ENCODE data around the gene HYLS1.

Gene HYLS1

DNA sequence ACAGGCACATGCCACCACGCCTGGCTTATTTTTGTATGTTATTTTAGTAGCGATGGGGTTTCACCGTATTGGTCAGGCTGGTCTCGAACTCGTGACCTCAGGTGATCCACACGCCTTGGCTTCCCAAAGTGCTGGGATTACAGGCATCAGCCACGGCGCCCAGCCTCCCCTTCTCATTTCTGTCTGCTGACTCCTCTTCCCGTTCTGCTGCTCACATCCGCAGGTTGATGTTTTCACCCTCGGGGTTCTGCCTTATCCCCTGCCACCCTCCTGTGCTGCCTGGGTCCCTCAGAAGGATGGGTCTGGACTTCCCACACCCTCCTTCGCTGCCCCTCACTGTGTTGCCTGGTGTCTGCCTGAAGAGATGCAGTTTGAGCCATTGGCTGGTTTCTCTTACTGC lies 39.2 kb downstream of the HYLS1 start:
- no peak overlapping the region for H3K27ac ChIP-seq
- TF ChIP-seq ZFX (IDR thresholded peaks at IDR 0.05; ENCODE audit: borderline replicate concordance): no peak
- TF ChIP-seq, protein P1, sequence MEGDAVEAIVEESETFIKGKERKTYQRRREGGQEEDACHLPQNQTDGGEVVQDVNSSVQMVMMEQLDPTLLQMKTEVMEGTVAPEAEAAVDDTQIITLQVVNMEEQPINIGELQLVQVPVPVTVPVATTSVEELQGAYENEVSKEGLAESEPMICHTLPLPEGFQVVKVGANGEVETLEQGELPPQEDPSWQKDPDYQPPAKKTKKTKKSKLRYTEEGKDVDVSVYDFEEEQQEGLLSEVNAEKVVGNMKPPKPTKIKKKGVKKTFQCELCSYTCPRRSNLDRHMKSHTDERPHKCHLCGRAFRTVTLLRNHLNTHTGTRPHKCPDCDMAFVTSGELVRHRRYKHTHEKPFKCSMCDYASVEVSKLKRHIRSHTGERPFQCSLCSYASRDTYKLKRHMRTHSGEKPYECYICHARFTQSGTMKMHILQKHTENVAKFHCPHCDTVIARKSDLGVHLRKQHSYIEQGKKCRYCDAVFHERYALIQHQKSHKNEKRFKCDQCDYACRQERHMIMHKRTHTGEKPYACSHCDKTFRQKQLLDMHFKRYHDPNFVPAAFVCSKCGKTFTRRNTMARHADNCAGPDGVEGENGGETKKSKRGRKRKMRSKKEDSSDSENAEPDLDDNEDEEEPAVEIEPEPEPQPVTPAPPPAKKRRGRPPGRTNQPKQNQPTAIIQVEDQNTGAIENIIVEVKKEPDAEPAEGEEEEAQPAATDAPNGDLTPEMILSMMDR (IDR thresholded peaks at IDR 0.05): no peak

DNA sequence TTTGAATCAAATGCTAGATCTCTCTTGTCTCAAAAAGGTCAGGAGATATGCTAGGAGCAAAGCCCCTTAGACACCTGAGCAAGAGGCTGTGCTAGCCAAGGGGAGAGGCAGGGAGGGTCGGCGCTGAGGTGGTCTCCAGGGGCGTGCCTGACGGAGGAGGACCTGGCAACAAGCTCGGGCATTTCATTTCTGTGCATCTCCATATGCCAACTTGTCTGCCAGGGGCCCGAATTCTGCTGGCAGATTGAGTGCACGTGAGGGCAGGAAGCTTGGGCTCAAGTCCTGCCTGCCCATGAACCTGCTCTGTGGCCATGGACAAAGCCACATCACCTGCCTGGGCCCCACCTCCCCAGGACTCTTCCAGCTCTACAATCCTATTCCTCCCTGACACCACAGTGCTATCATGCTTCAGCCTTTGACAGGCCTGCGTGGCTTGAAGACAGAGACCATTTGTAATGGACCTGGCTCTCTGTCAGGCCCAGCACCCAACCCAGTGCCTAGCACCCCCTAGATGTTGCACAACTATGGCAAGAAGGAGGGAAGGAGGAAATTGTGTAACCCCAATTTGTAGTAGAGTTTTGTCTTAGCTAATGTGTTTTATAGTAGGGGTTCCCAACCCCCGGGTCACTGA lies 42.1 kb downstream of the HYLS1 start:
- no peak overlapping the region for H3K27ac ChIP-seq
- TF ChIP-seq ZFX (IDR thresholded peaks at IDR 0.05; ENCODE audit: borderline replicate concordance): no peak
- TF ChIP-seq, protein P1 (IDR thresholded peaks at IDR 0.05): no peak

DNA sequence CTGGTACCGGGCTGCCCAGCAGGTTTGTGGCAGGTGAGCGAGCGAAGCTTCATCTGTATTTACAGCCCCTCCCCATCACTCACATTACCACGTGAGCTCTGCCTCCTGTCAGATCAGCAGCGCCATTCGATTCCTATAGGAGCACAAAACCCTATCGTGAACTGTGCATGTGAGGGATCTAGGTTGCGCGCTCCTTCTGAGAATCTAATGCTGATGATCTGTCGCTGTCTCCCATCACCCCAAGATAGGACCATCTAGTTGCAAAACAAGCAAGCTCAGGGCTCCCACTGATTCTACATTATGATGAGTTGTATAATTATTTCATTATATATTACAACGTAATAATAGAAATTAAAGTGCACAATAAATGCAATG lies 42.6 kb downstream of the HYLS1 start:
- TF ChIP-seq, protein P1 (IDR thresholded peaks at IDR 0.05): no peak
- TF ChIP-seq ZFX (IDR thresholded peaks at IDR 0.05; ENCODE audit: borderline replicate concordance): no peak
- no peak overlapping the region for H3K27ac ChIP-seq

DNA sequence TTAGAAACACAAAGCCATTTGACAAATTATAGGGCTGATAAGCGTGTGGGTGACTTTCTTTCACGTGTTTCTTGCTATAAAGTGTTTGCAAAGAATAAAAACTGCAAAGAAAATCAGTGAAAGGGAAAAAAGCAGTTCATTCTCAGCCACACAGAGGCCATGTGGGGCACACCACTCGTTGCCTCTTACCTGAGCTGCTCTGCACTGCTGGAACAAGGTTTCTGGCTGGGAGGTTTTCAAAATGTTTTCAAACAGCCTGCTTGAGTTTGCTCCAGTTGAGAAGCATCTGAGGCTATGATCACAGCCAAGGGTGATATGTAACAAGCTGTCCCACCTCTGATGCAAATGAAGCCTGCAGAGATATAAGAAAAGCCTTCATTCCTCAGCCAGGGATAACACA lies 43.6 kb downstream of the HYLS1 start:
- H3K27ac ChIP-seq: no peak overlapping the region
- TF ChIP-seq ZFX (IDR thresholded peaks at IDR 0.05; ENCODE audit: borderline replicate concordance): no peak
- TF ChIP-seq, protein P1 (IDR thresholded peaks at IDR 0.05): no peak

DNA sequence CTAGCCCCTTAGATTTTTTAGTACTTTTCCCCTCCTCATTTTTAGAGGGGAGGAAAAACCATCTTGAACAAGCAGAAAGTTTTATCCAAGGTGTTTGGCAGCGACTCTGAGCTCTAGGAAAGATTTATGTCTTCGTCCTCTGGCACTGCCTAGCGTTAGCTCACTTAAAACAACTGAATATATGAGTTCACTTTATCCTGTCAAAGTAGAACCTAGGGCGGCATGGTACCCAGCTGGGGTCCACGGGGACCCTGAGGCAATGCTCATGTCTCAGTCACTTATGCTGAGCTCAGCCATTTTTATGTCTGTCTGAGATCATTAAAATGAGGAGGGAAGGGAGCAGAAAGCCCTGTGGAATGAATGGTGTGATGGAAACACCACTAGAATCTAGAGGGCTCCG lies 44.2 kb downstream of the HYLS1 start:
- H3K27ac ChIP-seq: no peak overlapping the region
- TF ChIP-seq, protein P1 (IDR thresholded peaks at IDR 0.05): no peak
- no peak for TF ChIP-seq ZFX (IDR thresholded peaks at IDR 0.05; ENCODE audit: borderline replicate concordance)

DNA sequence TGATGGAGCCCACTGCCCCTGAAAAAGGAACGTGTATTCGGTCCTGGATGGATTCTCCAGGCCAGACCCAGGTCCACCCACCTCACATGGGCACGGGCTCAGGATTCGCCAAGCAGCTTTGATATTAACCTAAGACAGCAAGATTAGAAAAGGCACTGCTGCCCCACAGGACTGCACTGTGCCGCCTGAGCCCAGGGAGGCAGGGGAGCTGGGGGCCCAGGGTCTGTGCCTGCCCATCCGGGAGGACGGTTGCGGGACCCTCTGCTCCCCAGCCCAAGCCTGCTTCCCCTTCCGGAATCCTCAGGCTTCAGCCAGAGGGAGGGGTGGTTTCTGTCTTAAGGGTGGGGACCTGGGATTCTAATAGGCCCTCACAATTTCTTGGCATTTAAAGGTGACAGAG lies 44.8 kb downstream of the HYLS1 start:
- no peak overlapping the region for H3K27ac ChIP-seq
- TF ChIP-seq ZFX (IDR thresholded peaks at IDR 0.05; ENCODE audit: borderline replicate concordance): no peak
- TF ChIP-seq, protein P1 (IDR thresholded peaks at IDR 0.05): no peak

DNA sequence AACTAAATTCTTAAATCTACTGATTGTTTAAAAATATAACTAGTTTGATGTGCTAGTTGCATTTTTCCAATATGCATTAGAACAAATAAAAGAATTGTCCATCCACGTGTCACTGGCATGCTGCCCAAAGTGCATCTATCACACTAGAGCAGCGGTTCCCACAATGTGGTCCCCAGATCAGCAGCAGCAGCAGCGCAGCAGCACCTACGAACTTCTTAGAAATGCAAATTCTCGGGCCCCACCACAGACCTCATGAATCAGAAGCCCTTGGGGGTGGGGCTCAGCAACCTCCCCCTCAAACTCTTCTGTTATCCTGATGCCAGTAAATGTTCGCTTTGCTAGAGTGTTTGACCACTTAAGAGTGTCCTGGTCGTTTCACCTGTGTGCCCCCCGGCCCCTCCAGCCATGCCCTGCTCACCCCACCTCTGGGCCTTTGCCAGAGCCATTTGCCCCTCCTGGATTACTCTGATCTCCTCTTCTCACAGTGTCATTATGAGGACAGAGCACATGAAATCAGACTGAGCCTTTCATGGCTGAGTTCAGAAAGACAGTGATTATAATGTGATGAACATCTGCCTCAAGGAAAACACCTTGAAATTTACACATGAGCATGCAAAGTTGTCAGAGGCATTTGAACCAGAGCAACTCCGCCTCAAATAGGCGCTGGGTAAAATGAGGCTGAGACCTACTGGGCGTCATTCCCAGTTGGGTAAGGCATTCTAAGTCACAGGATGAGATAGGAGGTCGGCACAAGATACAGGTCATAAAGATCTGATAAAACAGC lies 45.8 kb downstream of the HYLS1 start:
- no peak overlapping the region for H3K27ac ChIP-seq
- TF ChIP-seq, protein P1 (IDR thresholded peaks at IDR 0.05): no peak
- TF ChIP-seq ZFX (IDR thresholded peaks at IDR 0.05; ENCODE audit: borderline replicate concordance): no peak

Measured in 22Rv1 (cell line).